ENCODE measurements around the gene VCL. TPM values are rescaled to one million over a fixed set of nuclear protein-coding genes. Genes with fewer than 3 reads are reported as not detected.

The VCL gene
- total RNA-seq, 4 donors from 2014 or later, result 64.1 to 113 (median 73.4) TPM

GRCh38 chr10:73999703-74000102 lies 1.8 kb downstream of the VCL start:
- TF ChIP-seq CTCF (IDR thresholded peaks at IDR 0.05; ENCODE audit: low read depth), result no peak

GRCh38 chr10:74000892-74001669 lies 3.2 kb downstream of the VCL start:
- TF ChIP-seq CTCF (IDR thresholded peaks at IDR 0.05; ENCODE audit: low read depth), result no peak

GRCh38 chr10:74006269-74006668 lies 8.4 kb downstream of the VCL start:
- TF ChIP-seq CTCF (IDR thresholded peaks at IDR 0.05; ENCODE audit: low read depth), result no peak

- no peak for TF ChIP-seq CTCF (IDR thresholded peaks at IDR 0.05; ENCODE audit: low read depth)
Observed at GRCh38 chr10:74008212-74008731, 10.4 kb downstream of the VCL start.

GRCh38 chr10:74011017-74011416 lies 13.1 kb downstream of the VCL start:
- TF ChIP-seq CTCF (IDR thresholded peaks at IDR 0.05; ENCODE audit: low read depth), result no peak

- no peak for TF ChIP-seq CTCF (IDR thresholded peaks at IDR 0.05; ENCODE audit: low read depth)
Observed at GRCh38 chr10:74011770-74012169, 13.9 kb downstream of the VCL start.

- no peak for TF ChIP-seq CTCF (IDR thresholded peaks at IDR 0.05; ENCODE audit: low read depth)
Observed at GRCh38 chr10:74012480-74012879, 14.6 kb downstream of the VCL start.

Measured in subcutaneous adipose tissue (tissue), 4 donors.